ENCODE results near the gene UBE2E3.

GRCh38 chr2:181070119-181070835, 89.9 kb downstream of the UBE2E3 start:
- TF ChIP-seq POLR2AphosphoS5 (IDR thresholded peaks at IDR 0.05) (no peak), POLR2A (IDR thresholded peaks at IDR 0.05) (no peak), CTCF (IDR thresholded peaks at IDR 0.05) (no peak)
